Measurements from ENCODE around the gene NUP37. TPM values are rescaled to one million over a fixed set of nuclear protein-coding genes. Genes with fewer than 3 reads are reported as not detected.

NUP37 gene
- total and polyA plus RNA-seq, 2 of the 13 experiments (the other 11 are each of a cell fraction or from before 2014, with no cell fraction given) = 50.6 to 80.1 TPM

- ATAC-seq (no peak), DNase-seq (ENCODE audit: low spot score) (no peak), FAIRE-seq (no peak)
- H3K79me2 ChIP-seq (ENCODE audit: insufficient read depth, low read length) = no peaks in the 10 kb centered on the region
- H3K4me1 ChIP-seq (ENCODE audit: insufficient read depth, low read length) = no peaks in the 10 kb centered on the region
- no peaks in the 10 kb centered on the region for H4K20me1 ChIP-seq (ENCODE audit: insufficient read depth, low read length)
- in situ Hi-C loops (cut with HindIII; ENCODE audit: extremely low pct_ligation_motif_present, low pct_unique_long_range_greater_than_20kb) = no loop called here
- WGBS (ENCODE audit: low lambda C conversion rate) = 61% methylated on average over 3 of the region's 3 CpGs
- no peak overlapping the region for H2AFZ ChIP-seq (ENCODE audit: low read length)
- H3K27ac ChIP-seq (ENCODE audit: extremely low read length, insufficient read depth, low read length) = no peak overlapping the region
- no peak overlapping the region for H3K9ac ChIP-seq (ENCODE audit: insufficient read depth, low read depth, low read length)
- ChIA-PET CTCF (ENCODE audit: low intra/inter-chr PET ratio, low total read pairs) (no interaction called here), POLR2A (no interaction called here)
- H3K4me3 ChIP-seq (replicated peaks in 1 of 3; ENCODE audit: insufficient read depth in 1 of 3, low read depth in 2 of 3, low read length in 3 of 3) = no peak overlapping the region
- TF ChIP-seq DZIP1 (CRISPR knock-in tag; IDR thresholded peaks at IDR 0.05) (no peak), PAXIP1 (CRISPR knock-in tag; conservative IDR thresholded peaks at IDR 0.05) (no peak), TOE1 (CRISPR knock-in tag; IDR thresholded peaks at IDR 0.05) (no peak), ZNF512B (CRISPR knock-in tag; IDR thresholded peaks at IDR 0.05; ENCODE audit: borderline replicate concordance) (no peak), FIP1L1 (IDR thresholded peaks at IDR 0.05; ENCODE audit: borderline replicate concordance, insufficient read depth, low read depth, low read length) (no peak), SRY (CRISPR knock-in tag; IDR thresholded peaks at IDR 0.05) (no peak), HIC2 (CRISPR knock-in tag; IDR thresholded peaks at IDR 0.05; ENCODE audit: low read depth) (no peak), ZNF839 (CRISPR knock-in tag; IDR thresholded peaks at IDR 0.05; ENCODE audit: borderline replicate concordance) (no peak), TOPORS (CRISPR knock-in tag; IDR thresholded peaks at IDR 0.05) (no peak), CEBPB (IDR thresholded peaks at IDR 0.05; ENCODE audit: borderline replicate concordance, low read depth, low read length) (no peak)
- peaks cover 1 to 3% of the 10 kb centered on the region in 2 experiments; a peak in 2 of 5 replicates for H3K36me3 ChIP-seq (replicated peaks in 1 of 2; ENCODE audit: control insufficient read depth in 1 of 2, insufficient read depth in 2 of 2, low read length in 2 of 2)
- intact Hi-C loops (cut with micrococcal nuclease; ENCODE audit: unreplicated experiment) = no loop called here
- H3K4me2 ChIP-seq (ENCODE audit: low read depth, low read length) = no peak overlapping the region
- H3K9me3 ChIP-seq (ENCODE audit: low read length) = no peaks in the 10 kb centered on the region
- H3K27me3 ChIP-seq (ENCODE audit: control insufficient read depth in 1 of 2, insufficient read depth in 2 of 2, low read length in 2 of 2) = no peaks in the 10 kb centered on the region
- BruUV-seq (replicated peaks) = no TSS peak
Measured at GRCh38 chr12:102033991-102034745, 85.7 kb downstream of the NUP37 start.
